Measurements from ENCODE around the gene SF3B5.

- TF ChIP-seq POLR2AphosphoS5 (IDR thresholded peaks at IDR 0.05; ENCODE audit: borderline replicate concordance, low read depth, low read length): no peak
- TF ChIP-seq EZH2 (IDR thresholded peaks at IDR 0.05): no peak
- no peak for TF ChIP-seq FOXP2 (optimal IDR thresholded peaks at IDR 0.05; ENCODE audit: control extremely low read depth, extremely low read length, insufficient read depth)
These were observed 7.7 kb upstream of the SF3B5 start for GRCh38 chr6:144103026-144103563.
